GM21825 (cell line): ENCODE data around the gene BIRC5.
"Not testable (repeated sequence)": the region's sequence is repeated elsewhere in the genome, so short reads cannot be mapped to it uniquely, and the experiment has no call there.

Experiments used
- ATAC-seq: cut with Tn5 transposase; IDR thresholded peaks from one replicate; pipeline ENCODE4 v1.9.1; 2021; ENCODE audit warnings: mild to moderate bottlenecking, moderate library complexity; ENCODE audit not compliant: unreplicated experiment

The BIRC5 gene

GRCh38 chr17:78214016-78214705 lies at the start of gene BIRC5:
Gene BIRC5, plus strand, starts transcription at chr17:78214253. Its CDS starts 64 bp downstream, at chr17:78214317.
- ATAC-seq: peak; percentile 92

GRCh38 chr17:78164748-78165607 lies 49.1 kb upstream of the BIRC5 start:
- ATAC-seq: no peak

GRCh38 chr17:78166416-78166815 lies 47.6 kb upstream of the BIRC5 start:
- no peak for ATAC-seq

- peak; percentile 52 for ATAC-seq
Measured at GRCh38 chr17:78168242-78168902, 45.7 kb upstream of the BIRC5 start, which contains the start of gene SYNGR2. Gene SYNGR2, plus strand, starts transcription at chr17:78168581. Its CDS starts 36 bp downstream, at chr17:78168617.

- ATAC-seq: peak; percentile 18
Measured at GRCh38 chr17:78168903-78169793, 44.9 kb upstream of the BIRC5 start.

- ATAC-seq: no peak
Measured at GRCh38 chr17:78170692-78171590, 43.1 kb upstream of the BIRC5 start.

GRCh38 chr17:78171591-78172248 lies 42.3 kb upstream of the BIRC5 start:
- ATAC-seq: not testable (repeated sequence)

GRCh38 chr17:78172249-78173051 lies 41.6 kb upstream of the BIRC5 start:
- ATAC-seq: no peak

- ATAC-seq: peak; percentile 33
Measured at GRCh38 chr17:78173097-78173715, 40.8 kb upstream of the BIRC5 start.

GRCh38 chr17:78174346-78174869 lies 39.6 kb upstream of the BIRC5 start:
- ATAC-seq: no peak

- no peak for ATAC-seq
Measured at GRCh38 chr17:78174870-78175642, 39.0 kb upstream of the BIRC5 start.

- ATAC-seq: no peak
Measured at GRCh38 chr17:78175643-78175981, 38.4 kb upstream of the BIRC5 start.

- ATAC-seq: no peak
Measured at GRCh38 chr17:78176548-78177025, 37.5 kb upstream of the BIRC5 start.

GRCh38 chr17:78179372-78179771 lies 34.7 kb upstream of the BIRC5 start:
- no peak for ATAC-seq

GRCh38 chr17:78180083-78180482 lies 34.0 kb upstream of the BIRC5 start:
- no peak for ATAC-seq

GRCh38 chr17:78180508-78180907 lies 33.5 kb upstream of the BIRC5 start:
- ATAC-seq: no peak

GRCh38 chr17:78182504-78182903 lies 31.5 kb upstream of the BIRC5 start:
- ATAC-seq: no peak
